Activated T-cell treated with anti-CD3 and anti-CD28 coated beads, Interleukin-2, amount 50 U/mL, for 72 hours (primary cell): ENCODE data around the gene HMGN4. TPM values are rescaled to one million over a fixed set of nuclear protein-coding genes. Genes with fewer than 3 reads are reported as not detected.

ENCODE experiments used
- ATAC-seq, 2 donors: fragments of 150-1000 bp; cut with Tn5 transposase; replicated peaks in 1 of 2; 2 replicates each; pipeline ENCODE4 v1.10.0; 2021; ENCODE audit warnings: moderate library complexity in 2 of 2, mild to moderate bottlenecking in 1 of 2
- DNase-seq, 2 donors: peaks; one replicate each; pipeline ENCODE4 v3.0.0; 2021 to 2022; ENCODE audit warnings: mixed read lengths in 1 of 2
- H3K27ac Mint-ChIP-seq: one replicate; pipeline ENCODE4 v1.8.0; 2022; ENCODE audit warnings: mild to moderate bottlenecking, moderate library complexity, mixed read lengths
- H3K27me3 Mint-ChIP-seq: one replicate; pipeline ENCODE4 v1.8.0; 2022; ENCODE audit warnings: low read depth, mixed read lengths
- H3K36me3 Mint-ChIP-seq, 2 donors: one replicate each; pipeline ENCODE4 v1.8.0; 2022; ENCODE audit warnings: mixed read lengths in 2 of 2, mild to moderate bottlenecking in 1 of 2; ENCODE audit not compliant: insufficient read depth in 2 of 2
- H3K4me1 Mint-ChIP-seq: one replicate; pipeline ENCODE4 v1.8.0; 2022; ENCODE audit warnings: low read depth, mixed read lengths
- H3K4me3 Mint-ChIP-seq, 2 donors: one replicate each; pipeline ENCODE4 v1.8.0; 2022; ENCODE audit warnings: mild to moderate bottlenecking in 2 of 2, mixed read lengths in 2 of 2, moderate library complexity in 2 of 2
- H3K9me3 Mint-ChIP-seq, 2 donors: one replicate each; pipeline ENCODE4 v1.8.0; 2022; ENCODE audit warnings: mixed read lengths in 2 of 2
- total RNA-seq, 2 donors: library from RNA; stranded (reverse); gene quantifications; one replicate each; pipeline ENCODE4 v1.2.3, GENCODE V29; 2022

The HMGN4 gene
- total RNA-seq, 2 donors from 2014 or later = 84.7 to 90.9 TPM

GRCh38 chr6:26561533-26562466, 23.6 kb downstream of the HMGN4 start:
- no peaks in the 10 kb centered on the region for H3K4me1 Mint-ChIP-seq
- no peak overlapping the region for H3K4me3 Mint-ChIP-seq
- H3K9me3 Mint-ChIP-seq = no peaks in the 10 kb centered on the region
- H3K27me3 Mint-ChIP-seq = no peaks in the 10 kb centered on the region
- no peaks in the 10 kb centered on the region for H3K36me3 Mint-ChIP-seq
- no peak overlapping the region for H3K27ac Mint-ChIP-seq
- ATAC-seq (no peak), DNase-seq (no peak)

DNA sequence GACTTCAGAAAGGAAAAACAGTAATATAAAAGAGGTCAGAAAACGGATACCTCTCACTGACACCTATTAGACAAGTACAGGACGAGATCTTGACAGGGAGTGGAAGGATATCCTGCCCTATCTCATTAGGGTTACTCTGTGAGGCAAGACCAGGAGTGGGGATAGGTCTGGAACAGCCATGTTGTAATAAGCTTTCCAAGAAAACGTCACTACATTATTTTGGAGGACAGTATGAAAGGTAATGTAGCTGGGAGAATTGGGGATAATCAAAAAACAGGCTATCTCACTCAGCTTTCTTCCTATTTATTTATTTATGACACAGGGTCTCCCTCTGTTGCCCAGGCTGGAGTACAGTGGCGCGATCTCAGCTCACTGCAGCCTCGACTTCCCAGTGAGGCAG, 25.3 kb downstream of the HMGN4 start:
- no peak overlapping the region for H3K27ac Mint-ChIP-seq
- DNase-seq = no peak
- peaks cover under 1 to 2% of the 10 kb centered on the region in 2 donors for H3K36me3 Mint-ChIP-seq
- H3K9me3 Mint-ChIP-seq = no peaks in the 10 kb centered on the region
- H3K4me1 Mint-ChIP-seq = peaks cover 7% of the 10 kb centered on the region
- no peaks in the 10 kb centered on the region for H3K27me3 Mint-ChIP-seq
- ATAC-seq = no peak
- H3K4me3 Mint-ChIP-seq = no peak overlapping the region

DNA sequence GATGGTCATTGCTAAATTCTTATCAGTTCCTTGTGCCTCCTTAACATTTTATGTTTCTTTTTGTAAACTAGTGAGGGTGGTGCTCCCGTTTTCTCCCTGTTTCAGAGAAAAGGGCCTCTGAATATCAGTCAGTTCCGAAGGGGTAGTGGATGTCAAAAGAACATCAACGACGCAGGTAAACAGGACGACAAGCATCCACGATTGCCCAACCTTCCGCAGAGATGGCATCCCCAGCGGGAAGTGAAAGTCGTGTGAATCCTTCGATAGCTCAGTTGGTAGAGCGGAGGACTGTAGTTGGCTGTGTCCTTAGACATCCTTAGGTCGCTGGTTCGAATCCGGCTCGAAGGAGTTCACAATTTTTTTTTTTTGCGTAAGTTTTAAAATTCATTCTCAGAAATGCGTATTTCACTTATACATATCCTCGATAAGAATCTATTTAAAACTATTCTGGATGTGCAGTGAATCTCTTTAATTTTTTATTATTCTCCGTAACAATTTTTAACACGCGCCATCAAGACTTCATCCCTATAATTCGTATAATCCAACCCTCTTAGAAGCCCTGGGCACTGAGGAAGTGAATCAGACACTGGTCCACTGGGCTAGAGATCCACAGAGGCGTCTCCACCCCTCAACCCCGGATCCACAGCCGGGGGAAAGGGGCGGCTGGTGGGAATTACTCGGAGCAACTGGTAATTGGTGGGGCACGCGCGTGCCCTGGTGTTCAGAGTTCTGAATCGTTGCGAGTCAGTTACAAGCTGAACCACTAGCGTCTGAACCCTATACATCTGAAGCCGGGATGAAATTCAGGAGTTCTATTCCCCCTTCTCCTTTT, 30.7 kb downstream of the HMGN4 start:
- H3K27me3 Mint-ChIP-seq = no peaks in the 10 kb centered on the region
- peaks cover 3 to 4% of the 10 kb centered on the region in 2 donors for H3K36me3 Mint-ChIP-seq
- ATAC-seq (peak; percentile 73 to 74), DNase-seq (peak; percentile 93 to 98)
- peaks cover 0 to 2% of the 10 kb centered on the region in 2 donors for H3K9me3 Mint-ChIP-seq
- peaks cover 46% of the 10 kb centered on the region for H3K4me1 Mint-ChIP-seq
- peak overlapping the region; percentile 96 to 100 for H3K4me3 Mint-ChIP-seq
- H3K27ac Mint-ChIP-seq = peak overlapping the region; percentile 100

DNA sequence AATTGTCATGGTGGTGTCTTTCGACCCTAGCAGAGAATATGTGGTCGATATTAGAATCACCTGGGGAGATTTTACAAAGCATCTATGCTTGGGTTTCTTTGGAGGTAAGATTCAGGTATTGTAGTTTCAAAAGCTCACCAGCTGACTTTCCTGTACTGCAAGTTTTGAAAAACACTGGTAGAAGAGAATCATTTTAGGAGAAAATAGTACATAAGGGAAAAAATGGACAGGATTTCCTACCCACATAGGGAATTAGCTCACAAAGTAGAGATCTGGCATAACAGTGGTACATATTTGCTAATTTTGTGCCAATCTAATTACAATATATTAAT, 31.2 kb downstream of the HMGN4 start:
- H3K27me3 Mint-ChIP-seq = no peaks in the 10 kb centered on the region
- peaks cover 0 to 2% of the 10 kb centered on the region in 2 donors for H3K9me3 Mint-ChIP-seq
- peaks cover 3 to 4% of the 10 kb centered on the region in 2 donors for H3K36me3 Mint-ChIP-seq
- H3K27ac Mint-ChIP-seq = peak overlapping the region; percentile 100
- peak in 1 of 2 donors; percentile 2 for ATAC-seq
- DNase-seq = no peak
- H3K4me3 Mint-ChIP-seq = peak overlapping the region; percentile 96 to 100
- H3K4me1 Mint-ChIP-seq = peaks cover 46% of the 10 kb centered on the region

DNA sequence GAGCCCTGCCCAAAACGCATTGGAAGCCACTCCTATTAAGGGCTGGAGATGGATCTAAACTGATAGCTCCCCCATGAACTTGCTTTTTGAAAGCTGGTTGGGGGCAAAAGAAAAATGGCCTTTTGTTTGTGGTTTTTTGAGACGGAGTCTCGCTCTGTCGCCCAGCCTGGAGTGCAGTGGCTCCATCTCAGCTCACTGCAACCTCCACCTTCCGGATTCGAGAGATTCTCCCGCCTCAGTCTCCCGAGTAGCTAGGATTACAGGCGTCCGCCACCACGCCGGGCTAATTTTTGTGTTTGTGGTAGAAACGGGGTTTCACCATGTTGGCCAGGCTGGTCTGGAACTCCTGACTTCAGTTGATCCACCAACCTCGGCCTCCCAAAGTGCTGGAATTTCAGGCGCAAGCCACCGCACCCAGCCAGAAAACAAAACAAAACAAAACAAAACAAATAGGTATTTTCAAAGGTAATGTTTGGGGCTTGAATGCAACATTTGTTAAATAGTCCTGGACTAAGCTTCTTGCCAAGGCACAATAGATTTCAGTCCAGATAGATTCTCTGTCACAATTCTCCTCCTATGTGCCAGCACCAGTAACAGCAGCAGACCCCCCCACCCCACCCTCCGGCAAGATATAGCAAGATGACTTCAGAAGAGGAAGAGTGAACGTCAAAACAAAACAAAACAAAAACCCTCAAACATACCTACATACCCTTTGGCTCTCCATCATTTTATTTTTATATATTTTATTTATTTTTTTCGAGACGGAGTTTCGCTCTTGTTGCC, 32.1 kb downstream of the HMGN4 start:
- ATAC-seq (no peak), DNase-seq (no peak)
- H3K4me1 Mint-ChIP-seq = peaks cover 46% of the 10 kb centered on the region
- H3K4me3 Mint-ChIP-seq = peak overlapping the region in 1 of 2 donors; percentile 100
- peaks cover 0 to 2% of the 10 kb centered on the region in 2 donors for H3K9me3 Mint-ChIP-seq
- H3K36me3 Mint-ChIP-seq = peaks cover 3 to 4% of the 10 kb centered on the region in 2 donors
- H3K27ac Mint-ChIP-seq = no peak overlapping the region
- H3K27me3 Mint-ChIP-seq = no peaks in the 10 kb centered on the region

GRCh38 chr6:26571592-26572296, 33.6 kb downstream of the HMGN4 start:
- peak; percentile 54 to 69 for ATAC-seq

GRCh38 chr6:26575494-26575939, 37.4 kb downstream of the HMGN4 start:
- Mint-ChIP-seq H3K9me3 (peaks cover 3 to 7% of the 10 kb centered on the region in 2 donors), H3K4me1 (peaks cover 49% of the 10 kb centered on the region), H3K27me3 (peaks cover 5% of the 10 kb centered on the region), H3K4me3 (no peak overlapping the region), H3K36me3 (peaks cover 7 to 9% of the 10 kb centered on the region in 2 donors), H3K27ac (peak overlapping the region; percentile 68)
- DNase-seq (no peak), ATAC-seq (no peak)

More at GRCh38 chr6:26571592-26572296, 33.6 kb downstream of the HMGN4 start:
- H3K9me3 Mint-ChIP-seq = peaks cover 0 to 2% of the 10 kb centered on the region in 2 donors
- H3K27me3 Mint-ChIP-seq = peaks cover 5% of the 10 kb centered on the region
- peak overlapping the region; percentile 98 for H3K27ac Mint-ChIP-seq
- H3K36me3 Mint-ChIP-seq = peaks cover 3 to 4% of the 10 kb centered on the region in 2 donors
- DNase-seq = peak; percentile 50 to 54
- peak overlapping the region; percentile 84 to 90 for H3K4me3 Mint-ChIP-seq
- peaks cover 56% of the 10 kb centered on the region for H3K4me1 Mint-ChIP-seq

DNA sequence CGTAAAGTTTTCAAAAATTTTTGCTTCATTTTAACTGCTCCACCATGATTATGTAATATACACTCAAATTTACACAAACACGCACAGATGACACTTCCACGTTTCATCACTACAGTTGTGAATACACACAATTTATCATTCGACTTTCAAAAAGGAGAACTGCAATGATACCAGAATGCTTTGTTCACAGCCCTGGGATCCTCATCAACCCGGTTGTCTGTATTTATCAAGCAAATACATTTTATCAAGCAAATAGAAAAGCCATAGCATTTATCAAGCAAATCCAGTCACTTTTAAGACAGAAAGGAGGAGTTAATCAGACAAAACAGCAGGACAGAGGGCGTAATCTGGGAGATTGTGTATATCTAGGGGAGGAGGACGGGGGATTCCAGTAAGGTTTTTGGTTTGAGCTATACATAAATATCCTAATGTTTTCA, 38.3 kb downstream of the HMGN4 start:
- peaks cover 5% of the 10 kb centered on the region for H3K27me3 Mint-ChIP-seq
- H3K9me3 Mint-ChIP-seq = peaks cover 3 to 7% of the 10 kb centered on the region in 2 donors
- H3K27ac Mint-ChIP-seq = peak overlapping the region; percentile 100
- peaks cover 55% of the 10 kb centered on the region for H3K4me1 Mint-ChIP-seq
- no peak for DNase-seq
- no peak for ATAC-seq
- H3K36me3 Mint-ChIP-seq = peaks cover 7 to 9% of the 10 kb centered on the region in 2 donors
- H3K4me3 Mint-ChIP-seq = peak overlapping the region; percentile 84 to 90

DNA sequence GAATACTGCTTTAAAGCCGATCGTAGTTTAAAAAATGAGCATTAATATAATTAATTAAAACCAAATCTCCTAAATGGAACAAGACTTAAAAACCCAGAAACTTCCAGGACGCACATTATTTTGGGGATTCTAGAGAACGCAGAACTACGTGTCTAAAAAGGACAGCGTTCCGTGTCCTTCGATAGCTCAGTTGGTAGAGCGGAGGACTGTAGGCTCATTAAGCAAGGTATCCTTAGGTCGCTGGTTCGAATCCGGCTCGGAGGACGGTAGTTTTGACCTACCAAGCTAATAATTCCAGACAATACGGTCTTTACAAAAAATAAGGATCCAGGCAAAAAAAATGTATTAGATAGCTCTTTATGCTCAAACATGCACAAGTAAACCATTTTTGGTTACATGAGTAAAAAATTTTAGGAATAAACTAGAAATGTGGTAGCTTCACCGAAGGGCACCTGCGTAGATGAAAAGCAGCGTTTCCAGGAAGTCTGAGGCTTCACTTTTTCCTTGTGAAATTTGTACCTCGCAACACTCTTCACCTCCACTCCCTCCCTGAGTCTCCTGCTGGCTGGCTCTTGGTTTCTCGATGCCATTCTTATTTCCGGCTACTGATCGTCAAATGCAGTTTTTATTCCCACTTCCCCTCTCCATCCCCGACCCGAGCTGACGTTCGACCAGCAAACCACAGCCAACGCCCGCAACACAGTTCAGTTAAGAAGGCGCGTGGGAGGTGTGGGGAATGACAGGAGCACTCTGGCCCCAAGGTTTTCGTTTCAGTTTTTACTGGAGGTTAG, 39.0 kb downstream of the HMGN4 start:
- peak overlapping the region; percentile 100 for H3K27ac Mint-ChIP-seq
- H3K4me3 Mint-ChIP-seq = peak overlapping the region; percentile 84 to 90
- H3K9me3 Mint-ChIP-seq = peaks cover 3 to 7% of the 10 kb centered on the region in 2 donors
- peaks cover 7 to 9% of the 10 kb centered on the region in 2 donors for H3K36me3 Mint-ChIP-seq
- DNase-seq = peak; percentile 75 to 76
- peak; percentile 68 to 70 for ATAC-seq
- peaks cover 53% of the 10 kb centered on the region for H3K4me1 Mint-ChIP-seq
- H3K27me3 Mint-ChIP-seq = peaks cover 11% of the 10 kb centered on the region

DNA sequence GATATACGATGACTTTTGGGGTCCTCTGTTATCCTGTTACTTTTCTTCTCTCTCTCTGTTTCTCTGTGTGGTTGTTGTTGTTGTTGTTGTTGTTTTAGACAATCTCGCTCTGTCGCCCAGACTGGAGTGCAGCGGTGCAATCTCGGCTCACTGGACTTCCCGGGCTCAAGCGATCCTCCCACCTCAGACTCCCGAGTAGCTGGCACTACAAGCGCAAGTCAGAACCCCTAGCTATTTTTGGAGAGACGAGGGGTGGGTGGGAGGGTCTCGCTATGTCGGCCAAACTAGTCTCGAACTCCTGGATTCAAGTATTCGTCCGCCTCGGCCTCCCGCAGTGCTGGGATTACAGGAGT, 39.5 kb downstream of the HMGN4 start:
- peaks cover 47% of the 10 kb centered on the region for H3K4me1 Mint-ChIP-seq
- no peak overlapping the region for H3K27ac Mint-ChIP-seq
- ATAC-seq (no peak), DNase-seq (no peak)
- H3K27me3 Mint-ChIP-seq = peaks cover 15% of the 10 kb centered on the region
- H3K9me3 Mint-ChIP-seq = peaks cover 3 to 7% of the 10 kb centered on the region in 2 donors
- peak overlapping the region; percentile 84 to 90 for H3K4me3 Mint-ChIP-seq
- peaks cover 7 to 9% of the 10 kb centered on the region in 2 donors for H3K36me3 Mint-ChIP-seq

DNA sequence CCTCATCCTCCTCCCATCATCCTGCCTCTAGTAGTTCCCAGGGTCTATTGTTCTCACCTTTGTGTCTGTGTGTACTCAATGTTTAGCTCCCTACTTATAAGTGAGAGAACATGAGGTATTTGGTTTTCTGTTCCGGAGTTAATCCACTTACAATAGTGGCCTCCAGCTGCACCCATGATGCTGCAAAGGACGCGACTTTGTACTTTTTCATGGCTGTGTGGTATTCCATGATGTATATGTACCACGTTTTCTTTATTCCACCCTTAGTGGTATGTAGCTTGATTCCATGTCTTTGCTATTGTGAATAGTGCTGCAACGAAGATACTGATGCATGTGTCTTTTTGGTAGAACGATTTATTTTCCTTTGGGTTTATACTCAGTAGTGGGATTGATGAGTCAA, 40.1 kb downstream of the HMGN4 start:
- Mint-ChIP-seq H3K27ac (no peak overlapping the region), H3K36me3 (peaks cover 7 to 9% of the 10 kb centered on the region in 2 donors), H3K4me3 (peak overlapping the region; percentile 40 to 84), H3K4me1 (peaks cover 42% of the 10 kb centered on the region), H3K27me3 (peaks cover 20% of the 10 kb centered on the region), H3K9me3 (peaks cover 3 to 7% of the 10 kb centered on the region in 2 donors)
- no peak for DNase-seq
- no peak for ATAC-seq
